Measurements from ENCODE around the gene SLC22A14.
A peak's percentile ranks its signal among the peaks of the same experiment; 100 is the strongest.

The SLC22A14 gene

GRCh38 chr3:38345879-38346586, 63.9 kb downstream of the SLC22A14 start:
- no peak for DNase-seq (ENCODE audit: low read depth in 2 of 3, low spot score in 2 of 3)

- DNase-seq (ENCODE audit: low read depth in 2 of 3, low spot score in 2 of 3) = peak; percentile 59 to 69 (median 67)
Observed at GRCh38 chr3:38346587-38347410, 64.7 kb downstream of the SLC22A14 start, which contains the start of gene XYLB. Gene XYLB, plus strand, starts transcription at chr3:38346785. Its CDS starts 84 bp downstream, at chr3:38346869.

- DNase-seq (ENCODE audit: low read depth in 2 of 3, low spot score in 2 of 3) = no peak
Observed at GRCh38 chr3:38347421-38348200, 65.5 kb downstream of the SLC22A14 start.

- DNase-seq (ENCODE audit: low read depth in 2 of 3, low spot score in 2 of 3) = no peak
Observed at GRCh38 chr3:38348903-38349302, 66.8 kb downstream of the SLC22A14 start.

GRCh38 chr3:38349684-38350359, 67.7 kb downstream of the SLC22A14 start:
- no peak for DNase-seq (ENCODE audit: low read depth in 2 of 3, low spot score in 2 of 3)

- DNase-seq (ENCODE audit: low read depth in 2 of 3, low spot score in 2 of 3) = no peak
Observed at GRCh38 chr3:38353151-38353550, 71.1 kb downstream of the SLC22A14 start.

GRCh38 chr3:38354588-38355330, 72.7 kb downstream of the SLC22A14 start:
- no peak for DNase-seq (ENCODE audit: low read depth in 2 of 3, low spot score in 2 of 3)

- no peak for DNase-seq (ENCODE audit: low read depth in 2 of 3, low spot score in 2 of 3)
Observed at GRCh38 chr3:38359038-38359437, 76.9 kb downstream of the SLC22A14 start.

- no peak for DNase-seq (ENCODE audit: low read depth in 2 of 3, low spot score in 2 of 3)
Observed at GRCh38 chr3:38360345-38360744, 78.3 kb downstream of the SLC22A14 start.

GRCh38 chr3:38361496-38361895, 79.4 kb downstream of the SLC22A14 start:
- no peak for DNase-seq (ENCODE audit: low read depth in 2 of 3, low spot score in 2 of 3)

- no peak for DNase-seq (ENCODE audit: low read depth in 2 of 3, low spot score in 2 of 3)
Observed at GRCh38 chr3:38362825-38363224, 80.7 kb downstream of the SLC22A14 start.

- no peak for DNase-seq (ENCODE audit: low read depth in 2 of 3, low spot score in 2 of 3)
Observed at GRCh38 chr3:38364721-38365400, 82.8 kb downstream of the SLC22A14 start.

- no peak for DNase-seq (ENCODE audit: low read depth in 2 of 3, low spot score in 2 of 3)
Observed at GRCh38 chr3:38365469-38366062, 83.5 kb downstream of the SLC22A14 start.

GRCh38 chr3:38366082-38366481, 84.0 kb downstream of the SLC22A14 start:
- DNase-seq (ENCODE audit: low read depth in 2 of 3, low spot score in 2 of 3) = no peak

- DNase-seq (ENCODE audit: low read depth in 2 of 3, low spot score in 2 of 3) = no peak
Observed at GRCh38 chr3:38367779-38368178, 85.7 kb downstream of the SLC22A14 start.

Data from activated CD8-positive, alpha-beta memory T cell treated with anti-CD3 and anti-CD28 coated beads for 48 hours (primary cell).